Superior temporal gyrus (tissue), 1 donor: ENCODE measurements around the gene SLC51B.
"Not testable (repeated sequence)": the region's sequence is repeated elsewhere in the genome, so short reads cannot be mapped to it uniquely, and the experiment has no call there.

Experiments
- DNase-seq: peaks from one replicate; pipeline ENCODE4 v3.0.0-alpha.2; 2016; ENCODE audit errors: extremely low spot score

The SLC51B gene

GRCh38 chr15:65084500-65085206, 39.5 kb downstream of the SLC51B start:
- DNase-seq: no peak

DNA sequence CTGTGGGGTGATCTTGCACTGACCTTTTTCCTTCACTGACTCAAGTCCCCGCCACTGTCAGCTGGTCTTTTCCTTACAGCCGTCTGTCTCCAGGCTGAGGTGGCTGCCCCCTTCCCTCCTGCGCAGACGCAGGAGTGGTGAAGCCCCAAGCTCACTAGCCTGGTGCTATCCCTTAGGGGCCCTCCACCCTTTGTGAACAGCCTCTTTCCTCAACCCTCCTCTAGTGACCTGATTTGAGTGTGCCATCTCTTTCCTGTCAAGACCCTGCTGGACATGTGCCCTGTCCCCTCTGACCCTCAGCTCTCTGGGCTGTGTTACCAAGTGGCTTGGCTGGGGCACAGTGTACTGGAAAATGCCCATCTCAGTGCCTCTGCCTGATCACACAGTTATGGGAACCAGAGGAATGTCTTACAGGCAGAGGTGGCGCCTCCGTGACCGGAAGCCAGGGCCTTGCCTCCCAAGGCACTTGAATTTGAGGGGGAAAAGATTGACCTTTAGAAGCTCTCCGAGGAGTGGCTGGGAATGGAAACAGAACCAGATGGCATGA, 40.1 kb downstream of the SLC51B start:
- no peak for DNase-seq

GRCh38 chr15:65085990-65086679, 40.9 kb downstream of the SLC51B start:
- DNase-seq: no peak

GRCh38 chr15:65086680-65087111, 41.5 kb downstream of the SLC51B start:
- DNase-seq: no peak

- no peak for DNase-seq
Observed at GRCh38 chr15:65087411-65087810, 42.2 kb downstream of the SLC51B start.

GRCh38 chr15:65087873-65088642, 42.9 kb downstream of the SLC51B start:
- no peak for DNase-seq

GRCh38 chr15:65088643-65089021, 43.4 kb downstream of the SLC51B start:
- no peak for DNase-seq

GRCh38 chr15:65089206-65089824, 44.1 kb downstream of the SLC51B start:
- no peak for DNase-seq

DNA sequence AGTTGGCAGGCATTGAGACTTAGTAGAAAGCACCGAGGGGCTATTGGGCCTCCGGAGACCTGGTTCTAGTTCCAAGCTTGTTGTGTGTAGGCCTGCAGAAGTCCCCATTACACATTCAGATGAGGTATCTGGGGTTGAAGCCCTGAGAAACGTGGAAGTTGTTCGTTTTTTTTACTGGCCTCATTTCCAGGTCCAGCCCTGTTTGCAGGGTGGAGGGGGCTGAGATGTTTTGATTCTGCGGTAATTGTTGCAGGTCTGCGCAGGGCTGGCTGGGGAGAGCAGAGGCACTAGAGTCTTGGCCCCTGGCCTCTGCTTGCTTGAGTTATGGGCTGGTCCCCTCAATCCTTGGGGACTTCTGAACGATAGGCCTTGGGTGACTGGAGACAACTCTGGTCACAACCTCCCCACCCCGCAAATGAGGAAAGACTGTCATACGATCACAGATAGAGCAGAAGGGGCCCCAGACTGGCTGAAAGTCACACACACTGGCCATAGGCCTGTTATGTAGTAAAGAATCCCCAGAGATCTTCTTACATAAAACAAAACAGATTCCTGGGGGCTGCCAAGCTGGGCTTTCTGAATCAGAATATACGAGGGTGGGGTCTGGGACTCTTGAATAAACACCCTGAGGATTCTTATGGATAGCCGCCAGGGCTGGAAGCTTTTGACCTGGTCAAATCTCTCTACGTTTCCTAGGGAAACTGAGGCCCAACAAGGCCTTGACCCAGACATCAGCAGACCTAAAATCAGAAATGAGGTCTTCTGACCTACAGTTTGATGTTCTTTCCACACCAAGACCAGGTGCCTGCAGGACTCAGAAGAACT, 47.0 kb downstream of the SLC51B start:
- no peak for DNase-seq

DNA sequence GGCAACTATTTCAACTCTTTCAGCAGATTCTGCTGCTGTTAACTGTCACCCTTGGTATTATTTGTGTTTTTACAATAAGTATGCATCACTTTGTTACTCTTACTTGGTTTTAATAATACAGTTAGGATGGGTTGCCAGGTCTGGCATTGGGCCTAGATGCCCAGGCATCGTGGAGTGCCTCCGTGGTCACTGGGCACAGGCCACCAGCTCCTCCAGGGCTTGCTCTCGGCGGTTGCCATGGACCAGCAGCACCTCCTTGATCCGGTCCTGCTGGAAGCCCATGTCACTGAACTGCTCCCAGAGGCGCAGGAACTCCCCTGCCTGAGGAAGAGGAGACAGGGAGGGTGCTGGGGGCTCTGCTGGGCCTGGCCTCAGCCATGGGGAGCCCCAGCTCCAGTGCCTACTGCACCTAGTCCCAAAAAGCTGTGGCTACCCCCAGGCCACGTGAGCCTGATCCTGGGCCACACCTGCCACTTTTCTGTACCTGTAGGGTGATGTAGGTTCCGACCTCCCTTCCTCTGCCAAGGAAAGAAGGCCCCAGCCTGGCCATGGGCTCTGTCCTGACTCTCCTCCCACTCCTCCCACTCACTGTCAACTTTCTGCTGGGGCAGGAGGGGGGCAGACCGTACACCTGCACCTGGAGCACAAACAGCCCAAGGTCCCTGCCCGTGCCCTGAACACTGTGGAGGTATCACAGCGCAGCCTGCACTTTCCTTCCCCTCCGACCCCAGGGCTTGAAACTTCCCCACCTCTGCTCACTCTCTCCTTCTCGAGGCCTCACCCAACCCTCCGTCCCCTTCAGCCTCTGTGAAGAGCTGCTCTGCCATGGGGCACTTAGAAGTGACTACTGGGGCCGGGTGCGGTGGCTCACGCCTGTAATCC, 48.0 kb downstream of the SLC51B start:
- DNase-seq: no peak

- DNase-seq: not testable (repeated sequence)
Observed at GRCh38 chr15:65093793-65094170, 48.6 kb downstream of the SLC51B start.

GRCh38 chr15:65094294-65094995, 49.3 kb downstream of the SLC51B start:
- no peak for DNase-seq

DNA sequence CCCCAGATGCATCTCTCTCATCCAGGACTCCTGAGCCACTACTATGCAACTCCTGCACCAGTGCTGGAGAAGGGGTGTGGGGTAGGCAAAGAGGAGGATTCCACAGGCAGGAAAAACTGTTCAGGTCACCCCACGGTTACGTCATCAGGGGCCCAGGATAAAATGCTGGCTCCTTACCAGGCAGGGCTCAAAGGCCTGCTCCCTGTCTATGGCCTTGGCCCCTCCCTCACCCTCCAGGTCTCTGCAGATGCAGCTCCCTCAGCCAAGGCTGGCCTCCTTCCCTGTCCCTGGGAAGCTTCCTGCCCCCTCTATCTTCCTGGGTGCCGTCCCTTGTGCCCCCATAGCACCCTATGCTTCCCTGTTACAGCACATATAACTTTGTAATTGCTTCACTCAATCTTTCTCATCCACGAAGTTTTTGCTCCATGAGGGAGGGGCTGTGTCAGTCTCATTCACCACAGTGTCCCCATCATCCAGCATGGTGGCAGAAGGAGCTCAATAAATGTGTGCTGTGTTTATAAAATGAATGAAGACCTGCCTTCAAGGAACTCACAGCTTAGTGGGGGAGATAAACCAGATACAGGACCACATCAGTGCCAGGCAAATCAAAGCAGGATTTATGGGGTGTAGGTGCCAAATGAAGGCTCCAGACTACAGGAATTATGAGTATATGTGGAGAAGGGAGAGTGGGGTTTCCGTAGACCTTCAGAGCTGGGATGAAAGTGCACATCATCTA, 50.0 kb downstream of the SLC51B start:
- no peak for DNase-seq

DNA sequence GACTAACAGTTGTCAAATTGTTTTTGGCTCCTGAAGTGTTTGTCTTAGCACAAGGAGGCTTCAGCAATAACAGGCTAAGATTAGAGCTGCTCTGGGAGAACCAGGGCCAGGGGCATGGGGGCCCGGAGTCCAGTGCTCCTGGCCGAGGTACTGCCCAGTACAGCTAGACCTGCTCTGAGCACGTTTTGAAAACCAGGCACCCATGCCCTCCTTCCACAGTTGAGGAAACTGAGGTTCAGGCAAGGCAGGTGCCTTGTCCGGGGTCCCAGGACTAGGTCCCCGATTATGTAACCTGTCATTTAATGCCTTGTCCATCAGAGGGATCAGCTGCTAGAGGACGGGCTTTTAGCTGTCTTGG, 50.5 kb downstream of the SLC51B start:
- DNase-seq: no peak

- no peak for DNase-seq
Observed at GRCh38 chr15:65096481-65097385, 51.5 kb downstream of the SLC51B start.

GRCh38 chr15:65097651-65098263, 52.6 kb downstream of the SLC51B start:
- DNase-seq: no peak

- DNase-seq: no peak
Observed at GRCh38 chr15:65099336-65099735, 54.1 kb downstream of the SLC51B start.
